NCI-H748 (cell line): ENCODE results near the gene PEMT.

Experiments used
- DNase-seq: peaks from one replicate; lab custom pipeline; 2025; ENCODE audit not compliant: unreplicated experiment; lab: John Stamatoyannopoulos, UW

Gene PEMT

GRCh38 chr17:17555151-17555550 is 36.4 kb downstream of the PEMT start:
- DNase-seq, result no peak

GRCh38 chr17:17554266-17554665 is 37.2 kb downstream of the PEMT start:
- DNase-seq, result no peak

GRCh38 chr17:17553217-17554195 is 38.0 kb downstream of the PEMT start:
- no peak for DNase-seq

- no peak for DNase-seq
Measured at GRCh38 chr17:17552351-17553216, 38.9 kb downstream of the PEMT start.

GRCh38 chr17:17551361-17551760 is 40.1 kb downstream of the PEMT start:
- no peak for DNase-seq

- DNase-seq, result no peak
Measured at GRCh38 chr17:17549732-17550366, 41.7 kb downstream of the PEMT start.

GRCh38 chr17:17548044-17548443 is 43.5 kb downstream of the PEMT start:
- no peak for DNase-seq

GRCh38 chr17:17547210-17547764 is 44.2 kb downstream of the PEMT start:
- DNase-seq, result no peak

GRCh38 chr17:17546399-17547185 is 44.9 kb downstream of the PEMT start:
- DNase-seq, result peak; percentile 35

GRCh38 chr17:17545984-17546383 is 45.5 kb downstream of the PEMT start:
- DNase-seq, result no peak

GRCh38 chr17:17545031-17545820 is 46.3 kb downstream of the PEMT start:
- DNase-seq, result no peak

- no peak for DNase-seq
Measured at GRCh38 chr17:17542906-17543635, 48.4 kb downstream of the PEMT start.

GRCh38 chr17:17541640-17542001 is 49.9 kb downstream of the PEMT start:
- no peak for DNase-seq

GRCh38 chr17:17540935-17541639 is 50.4 kb downstream of the PEMT start:
- DNase-seq, result no peak

GRCh38 chr17:17540278-17540906 is 51.1 kb downstream of the PEMT start:
- peak; percentile 65 for DNase-seq

- DNase-seq, result peak; percentile 71
Measured at GRCh38 chr17:17539591-17539990, 51.9 kb downstream of the PEMT start.
